MM.1S (cell line): ENCODE results near the gene SNAPC4.

Experiments used
- EZH2 ChIP-seq: fragments of 300-600 bp; sonication (generic); optimal IDR thresholded peaks from 2 replicates; pipeline ENCODE3; 2017; ENCODE audit warnings: low read depth, mild to moderate bottlenecking, antibody characterized with exemption, low read length, mixed read lengths
- EZH2phosphoT487 ChIP-seq: fragments of 300-600 bp; sonication (generic); IDR thresholded peaks from 2 replicates; pipeline ENCODE4 v1.6.1; 2018; ENCODE audit warnings: antibody characterized with exemption, low read length
- TF ChIP-seq, protein P1 (sequence below): fragments of 300-600 bp; sonication (generic); IDR thresholded peaks from 2 replicates; pipeline ENCODE4 v1.5.1; 2016; ENCODE audit warnings: antibody characterized with exemption, low read length, mixed read lengths

DNA sequence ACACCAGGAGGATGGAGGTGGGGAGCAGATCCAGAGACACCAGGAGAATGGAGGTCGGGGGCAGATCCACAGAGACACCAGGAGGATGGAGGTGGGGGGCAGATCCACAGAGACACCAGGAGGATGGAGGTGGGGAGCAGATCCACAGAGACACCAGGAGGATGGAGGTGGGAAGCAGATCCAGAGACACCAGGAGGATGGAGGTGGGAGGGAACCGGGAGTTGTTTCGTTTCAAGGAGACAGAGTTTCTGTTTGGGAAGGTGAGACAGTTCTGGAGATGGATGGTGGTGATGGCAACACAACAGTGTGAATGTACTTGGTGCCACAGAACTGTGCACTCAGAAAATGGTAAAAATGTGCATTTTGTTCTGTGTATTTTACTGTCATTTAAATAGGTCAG, 48.7 kb upstream of the SNAPC4 start:
- TF ChIP-seq, protein P1, sequence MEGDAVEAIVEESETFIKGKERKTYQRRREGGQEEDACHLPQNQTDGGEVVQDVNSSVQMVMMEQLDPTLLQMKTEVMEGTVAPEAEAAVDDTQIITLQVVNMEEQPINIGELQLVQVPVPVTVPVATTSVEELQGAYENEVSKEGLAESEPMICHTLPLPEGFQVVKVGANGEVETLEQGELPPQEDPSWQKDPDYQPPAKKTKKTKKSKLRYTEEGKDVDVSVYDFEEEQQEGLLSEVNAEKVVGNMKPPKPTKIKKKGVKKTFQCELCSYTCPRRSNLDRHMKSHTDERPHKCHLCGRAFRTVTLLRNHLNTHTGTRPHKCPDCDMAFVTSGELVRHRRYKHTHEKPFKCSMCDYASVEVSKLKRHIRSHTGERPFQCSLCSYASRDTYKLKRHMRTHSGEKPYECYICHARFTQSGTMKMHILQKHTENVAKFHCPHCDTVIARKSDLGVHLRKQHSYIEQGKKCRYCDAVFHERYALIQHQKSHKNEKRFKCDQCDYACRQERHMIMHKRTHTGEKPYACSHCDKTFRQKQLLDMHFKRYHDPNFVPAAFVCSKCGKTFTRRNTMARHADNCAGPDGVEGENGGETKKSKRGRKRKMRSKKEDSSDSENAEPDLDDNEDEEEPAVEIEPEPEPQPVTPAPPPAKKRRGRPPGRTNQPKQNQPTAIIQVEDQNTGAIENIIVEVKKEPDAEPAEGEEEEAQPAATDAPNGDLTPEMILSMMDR = no peak
- TF ChIP-seq EZH2 (no peak), EZH2phosphoT487 (no peak)
